K562 (cell line): ENCODE data around the gene CFAP251. TPM values are rescaled to one million over a fixed set of nuclear protein-coding genes. Genes with fewer than 3 reads are reported as not detected.

Experiments
- ARHGAP35 ChIP-seq: fragments of 450-650 bp; IDR thresholded peaks from 2 replicates; pipeline ENCODE4 v1.6.1; 2018; ENCODE audit not compliant: partially characterized antibody
- ARID1B ChIP-seq: fragments of 450-650 bp; IDR thresholded peaks from 2 replicates; pipeline ENCODE4 v1.6.1; 2016; ENCODE audit warnings: antibody characterized with exemption, mild to moderate bottlenecking, inconsistent platforms
- ATF7 ChIP-seq: fragments of 450-650 bp; IDR thresholded peaks from 2 replicates; pipeline ENCODE4 v1.7.1; 2014; ENCODE audit warnings: mild to moderate bottlenecking, moderate library complexity
- BCL6 ChIP-seq: fragments of 250-450 bp; sonication (Bioruptor Pico); IDR thresholded peaks from 2 replicates; pipeline ENCODE4 v1.4.0; 2020
- BRD9 ChIP-seq: fragments of 450-650 bp; IDR thresholded peaks from 2 replicates; pipeline ENCODE4 v1.6.1; 2018; ENCODE audit warnings: low read depth; ENCODE audit not compliant: partially characterized antibody
- CCNT2 ChIP-seq: IDR thresholded peaks from 2 replicates; pipeline ENCODE4 v1.6.1; 2011; ENCODE audit warnings: borderline replicate concordance, low read depth, mild to moderate bottlenecking, moderate library complexity, mixed read lengths, low read length; ENCODE audit not compliant: insufficient read length; ENCODE audit errors: extremely low read depth
- ERF ChIP-seq: fragments of 450-650 bp; formaldehyde crosslinking; IDR thresholded peaks from 2 replicates; pipeline ENCODE4 v1.4.0; 2020; ENCODE audit warnings: mild to moderate bottlenecking, mixed read lengths
- FOS ChIP-seq: IDR thresholded peaks from 3 replicates; pipeline ENCODE4 v1.6.1; 2011; ENCODE audit not compliant: insufficient read length; ENCODE audit errors: extremely low read depth
- FOXJ2 ChIP-seq: fragments of 200-800 bp; sonication (Bioruptor generic); IDR thresholded peaks from 2 replicates; pipeline ENCODE4 v1.6.1; 2016; ENCODE audit warnings: missing genetic modification characterization, missing compliant biosample characterization
- FOXK2 ChIP-seq, 2 experiments: fragments of 450-650 bp; IDR thresholded peaks in 1 of 2; conservative IDR thresholded peaks in 1 of 2; 2 replicates each; pipeline ENCODE4 v1.6.1; 2016; ENCODE audit warnings: low read depth in 2 of 2, mild to moderate bottlenecking in 1 of 2
- GTF2A2 ChIP-seq: IDR thresholded peaks from 2 replicates; pipeline ENCODE4 v1.6.1; 2016; ENCODE audit warnings: mild to moderate bottlenecking, missing genetic modification characterization, missing compliant biosample characterization
- LEF1 ChIP-seq: fragments of 450-650 bp; IDR thresholded peaks from 2 replicates; pipeline ENCODE4 v1.6.1; 2016; ENCODE audit warnings: mild to moderate bottlenecking
- POLR2AphosphoS5 ChIP-seq: IDR thresholded peaks from 2 replicates; pipeline ENCODE4 v1.6.1; 2011; ENCODE audit warnings: mild to moderate bottlenecking, low read depth, low read length, moderate library complexity; ENCODE audit not compliant: control insufficient read depth, insufficient read depth
- SMARCC2 ChIP-seq: fragments of 450-650 bp; IDR thresholded peaks from 2 replicates; pipeline ENCODE4 v1.6.1; 2017; ENCODE audit warnings: antibody characterized with exemption, moderate library complexity, mild to moderate bottlenecking, low read depth
- ZNF140 ChIP-seq: fragments of 250-450 bp; sonication (Bioruptor Pico); IDR thresholded peaks from 2 replicates; pipeline ENCODE4 v1.8.0; 2021; ENCODE audit warnings: moderate library complexity, mild to moderate bottlenecking, inconsistent platforms
- ZNF3 ChIP-seq: fragments of 250-450 bp; sonication (Bioruptor Pico); IDR thresholded peaks from 2 replicates; pipeline ENCODE4 v1.5.0; 2021; ENCODE audit warnings: mild to moderate bottlenecking, moderate library complexity
- ZNF780A ChIP-seq: fragments of 250-450 bp; sonication (Bioruptor Pico); IDR thresholded peaks from 2 replicates; pipeline ENCODE4 v1.5.0; 2021; ENCODE audit warnings: mild to moderate bottlenecking
- ZSCAN29 ChIP-seq: fragments of 450-650 bp; IDR thresholded peaks from 2 replicates; pipeline ENCODE4 v1.6.1; 2017
- polyA plus RNA-seq, 8 experiments: library from polyadenylated mRNA; depleted of rRNA in 4 of 8; stranded (reverse) in 5 of 8; unstranded in 3 of 8; fragments of >200 nt; fragmentation: Nextera tagmentation in 2 of 8; fragmentation: Illumina TruSeq in 1 of 8; extraction: Ambion mirVana in 2 of 8; extraction: Trizol in 1 of 8; gene quantifications; 2 replicates each; pipeline versions ENCODE4 v1.2.1 to v1.2.3, GENCODE V29; 2011 to 2014; ENCODE audit warnings: inconsistent platforms in 1 of 8, missing spikeins in 1 of 8
- total RNA-seq, 7 experiments: library from RNA; depleted of rRNA in 6 of 7; stranded (reverse); fragments of >200 nt in 6 of 7; fragmentation: Illumina TruSeq in 2 of 7; extraction: Trizol in 2 of 7; gene quantifications; 2 replicates each; pipeline versions ENCODE4 v1.2.1 to v1.2.3, GENCODE V29; 2011 to 2021; ENCODE audit warnings: low replicate concordance in 1 of 7
- TF ChIP-seq, protein P1 (sequence below): sonication (generic); formaldehyde crosslinking; IDR thresholded peaks from 2 replicates; pipeline ENCODE4 v1.8.1; 2022; ENCODE audit warnings: missing genetic modification reagents
- TF ChIP-seq, protein P2 (sequence below): fragments of 450-650 bp; IDR thresholded peaks from 2 replicates; pipeline ENCODE4 v1.6.1; 2016; ENCODE audit warnings: low read depth, mild to moderate bottlenecking, moderate library complexity
- TF ChIP-seq, protein P3 (sequence below): IDR thresholded peaks from 2 replicates; pipeline ENCODE4 v1.6.1; 2011; ENCODE audit not compliant: insufficient read length; ENCODE audit errors: extremely low read depth
- TF ChIP-seq, protein P4 (sequence below), 2 experiments: fragments of 250-450 bp in 1 of 2; fragments of 450-650 bp in 1 of 2; sonication (Bioruptor Pico) in 1 of 2; IDR thresholded peaks; 2 replicates each; pipeline versions ENCODE4 v1.6.1 to v1.8.0; 2016 to 2021; ENCODE audit warnings: mild to moderate bottlenecking in 2 of 2, moderate library complexity in 2 of 2, missing compliant biosample characterization in 1 of 2, missing genetic modification characterization in 1 of 2

Gene CFAP251
- total and polyA plus RNA-seq, 9 of the 15 experiments (the other 6 are each of a cell fraction or from before 2014, with no cell fraction given), result 16.6 to 31.0 (median 19.1) TPM

- TF ChIP-seq BRD9, result no peak
- TF ChIP-seq FOXJ2 (tag), result no peak
- TF ChIP-seq ZNF140, result no peak
- TF ChIP-seq ATF7, result peak; percentile 36; the same call in 1 of the 2 replicates
- TF ChIP-seq SMARCC2, result peak; percentile 72; the same call in 1 of the 2 replicates
- no peak for TF ChIP-seq CCNT2
- no peak for TF ChIP-seq ARHGAP35
- no peak for TF ChIP-seq POLR2AphosphoS5
- no peak for TF ChIP-seq ERF (CRISPR knock-in tag)
- TF ChIP-seq, protein P1, sequence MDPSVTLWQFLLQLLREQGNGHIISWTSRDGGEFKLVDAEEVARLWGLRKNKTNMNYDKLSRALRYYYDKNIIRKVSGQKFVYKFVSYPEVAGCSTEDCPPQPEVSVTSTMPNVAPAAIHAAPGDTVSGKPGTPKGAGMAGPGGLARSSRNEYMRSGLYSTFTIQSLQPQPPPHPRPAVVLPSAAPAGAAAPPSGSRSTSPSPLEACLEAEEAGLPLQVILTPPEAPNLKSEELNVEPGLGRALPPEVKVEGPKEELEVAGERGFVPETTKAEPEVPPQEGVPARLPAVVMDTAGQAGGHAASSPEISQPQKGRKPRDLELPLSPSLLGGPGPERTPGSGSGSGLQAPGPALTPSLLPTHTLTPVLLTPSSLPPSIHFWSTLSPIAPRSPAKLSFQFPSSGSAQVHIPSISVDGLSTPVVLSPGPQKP (CRISPR knock-in tag), result no peak
- TF ChIP-seq, protein P2, sequence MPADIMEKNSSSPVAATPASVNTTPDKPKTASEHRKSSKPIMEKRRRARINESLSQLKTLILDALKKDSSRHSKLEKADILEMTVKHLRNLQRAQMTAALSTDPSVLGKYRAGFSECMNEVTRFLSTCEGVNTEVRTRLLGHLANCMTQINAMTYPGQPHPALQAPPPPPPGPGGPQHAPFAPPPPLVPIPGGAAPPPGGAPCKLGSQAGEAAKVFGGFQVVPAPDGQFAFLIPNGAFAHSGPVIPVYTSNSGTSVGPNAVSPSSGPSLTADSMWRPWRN, result no peak
- no peak for TF ChIP-seq BCL6 (CRISPR knock-in tag)
- TF ChIP-seq, protein P3, sequence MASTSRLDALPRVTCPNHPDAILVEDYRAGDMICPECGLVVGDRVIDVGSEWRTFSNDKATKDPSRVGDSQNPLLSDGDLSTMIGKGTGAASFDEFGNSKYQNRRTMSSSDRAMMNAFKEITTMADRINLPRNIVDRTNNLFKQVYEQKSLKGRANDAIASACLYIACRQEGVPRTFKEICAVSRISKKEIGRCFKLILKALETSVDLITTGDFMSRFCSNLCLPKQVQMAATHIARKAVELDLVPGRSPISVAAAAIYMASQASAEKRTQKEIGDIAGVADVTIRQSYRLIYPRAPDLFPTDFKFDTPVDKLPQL, result no peak
- no peak for TF ChIP-seq FOS
- TF ChIP-seq ARID1B, result peak; percentile 71
- TF ChIP-seq ZSCAN29, result no peak
- TF ChIP-seq FOXK2 (conservative IDR thresholded peaks at IDR 0.05 in 1 of 2, IDR thresholded peaks at IDR 0.05 in 1 of 2; ENCODE audit: low read depth in 2 of 2), result peak in 1 of 2 experiments; percentile 54; a peak in 1 of 4 replicates
- TF ChIP-seq ZNF3, result no peak
- no peak for TF ChIP-seq GTF2A2 (tag)
- TF ChIP-seq ZNF780A (CRISPR knock-in tag), result no peak
- TF ChIP-seq LEF1, result peak; percentile 54; the same call in 1 of the 2 replicates
- TF ChIP-seq, protein P4, sequence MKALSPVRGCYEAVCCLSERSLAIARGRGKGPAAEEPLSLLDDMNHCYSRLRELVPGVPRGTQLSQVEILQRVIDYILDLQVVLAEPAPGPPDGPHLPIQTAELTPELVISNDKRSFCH (CRISPR knock-in tag; IDR thresholded peaks at IDR 0.05), result no peak
- TF ChIP-seq, protein P4 (tag; IDR thresholded peaks at IDR 0.05), result peak; percentile 49; the same call in 1 of the 2 replicates
These were observed 8.7 kb downstream of the CFAP251 start (continued) for GRCh38 chr12:121926874-121927706.
